ENCODE measurements around the gene DIPK2A. TPM values are rescaled to one million over a fixed set of nuclear protein-coding genes. Genes with fewer than 3 reads are reported as not detected.

DIPK2A gene
- total and polyA plus RNA-seq, 2 experiments from 2014 or later, result 46.1 to 90.8 TPM

- no peaks in the 10 kb centered on the region for H3K4me1 ChIP-seq (ENCODE audit: insufficient read depth)
- H2AFZ ChIP-seq, result no peak overlapping the region
- no peak overlapping the region for H3K4me2 ChIP-seq
- H3K27me3 ChIP-seq, result no peaks in the 10 kb centered on the region
- no peaks in the 10 kb centered on the region for H3K36me3 ChIP-seq (replicated peaks; ENCODE audit: insufficient read depth, low read depth)
- H3K79me2 ChIP-seq, result no peaks in the 10 kb centered on the region
- TF ChIP-seq EZH2phosphoT487 (IDR thresholded peaks at IDR 0.05; ENCODE audit: low read depth, severe bottlenecking, unreplicated experiment), result no peak
- no peak for TF ChIP-seq CTCF (IDR thresholded peaks at IDR 0.05; ENCODE audit: poor library complexity)
- no peak for TF ChIP-seq EZH2 (IDR thresholded peaks at IDR 0.05; ENCODE audit: borderline replicate concordance)
- H4K20me1 ChIP-seq (ENCODE audit: insufficient read depth, poor library complexity, severe bottlenecking), result no peaks in the 10 kb centered on the region
- no peaks in the 10 kb centered on the region for H3K9me2 ChIP-seq (replicated peaks; ENCODE audit: insufficient read depth)
- no peak for DNase-seq (ENCODE audit: low spot score)
- no peak overlapping the region for H3K27ac ChIP-seq
- H3K4me3 ChIP-seq, result no peak overlapping the region
- H3K9me3 ChIP-seq (ENCODE audit: low read depth), result no peaks in the 10 kb centered on the region
Observed at GRCh38 chr3:143955113-143955512, 16.5 kb upstream of the DIPK2A start.

DNA sequence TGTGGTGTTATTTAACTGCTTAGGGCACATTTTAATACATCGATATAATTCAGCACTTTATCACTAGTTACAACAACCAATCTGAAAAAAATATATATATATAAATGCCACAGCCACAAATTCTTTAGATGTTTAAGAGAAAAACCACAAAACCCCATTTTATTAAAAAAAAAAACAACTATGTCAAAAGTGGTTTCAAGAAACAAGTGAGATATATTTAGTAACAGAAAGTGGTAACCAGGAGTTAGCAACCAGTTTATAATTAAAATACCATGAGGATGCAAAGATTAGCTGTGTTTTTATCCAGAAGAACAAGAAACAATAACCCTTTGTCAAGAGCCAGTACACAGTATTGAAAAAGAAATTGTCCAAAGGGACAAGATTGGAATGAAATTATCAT is 14.8 kb upstream of the DIPK2A start:
- no peak overlapping the region for H2AFZ ChIP-seq
- no peaks in the 10 kb centered on the region for H3K4me1 ChIP-seq (ENCODE audit: insufficient read depth)
- H3K9me2 ChIP-seq (replicated peaks; ENCODE audit: insufficient read depth), result no peaks in the 10 kb centered on the region
- no peak for DNase-seq (ENCODE audit: low spot score)
- H3K4me2 ChIP-seq, result no peak overlapping the region
- 94% methylated on average over 1 of the region's 1 CpG for WGBS (ENCODE audit: low lambda C conversion rate, missing lambda C conversion rate)
- TF ChIP-seq EZH2phosphoT487 (IDR thresholded peaks at IDR 0.05; ENCODE audit: low read depth, severe bottlenecking, unreplicated experiment), result no peak
- no peak for TF ChIP-seq CTCF (IDR thresholded peaks at IDR 0.05; ENCODE audit: poor library complexity)
- TF ChIP-seq EZH2 (IDR thresholded peaks at IDR 0.05; ENCODE audit: borderline replicate concordance), result no peak
- H3K27me3 ChIP-seq, result no peaks in the 10 kb centered on the region
- no peak overlapping the region for H3K4me3 ChIP-seq
- H3K27ac ChIP-seq, result no peak overlapping the region
- H3K9me3 ChIP-seq (ENCODE audit: low read depth), result no peaks in the 10 kb centered on the region
- no peaks in the 10 kb centered on the region for H3K79me2 ChIP-seq
- H3K36me3 ChIP-seq (replicated peaks; ENCODE audit: insufficient read depth, low read depth), result no peaks in the 10 kb centered on the region
- no peaks in the 10 kb centered on the region for H4K20me1 ChIP-seq (ENCODE audit: insufficient read depth, poor library complexity, severe bottlenecking)

- no peak for DNase-seq (ENCODE audit: low spot score)
- Histone ChIP-seq H2AFZ (no peak overlapping the region), H3K4me3 (no peak overlapping the region), H3K9me3 (ENCODE audit: low read depth) (no peaks in the 10 kb centered on the region), H3K4me2 (no peak overlapping the region), H3K4me1 (ENCODE audit: insufficient read depth) (no peaks in the 10 kb centered on the region), H3K9me2 (replicated peaks; ENCODE audit: insufficient read depth) (no peaks in the 10 kb centered on the region), H3K27me3 (no peaks in the 10 kb centered on the region), H3K36me3 (replicated peaks; ENCODE audit: insufficient read depth, low read depth) (no peaks in the 10 kb centered on the region), H3K79me2 (no peaks in the 10 kb centered on the region), H3K27ac (no peak overlapping the region), H4K20me1 (ENCODE audit: insufficient read depth, poor library complexity, severe bottlenecking) (no peaks in the 10 kb centered on the region)
- TF ChIP-seq EZH2 (IDR thresholded peaks at IDR 0.05; ENCODE audit: borderline replicate concordance) (no peak), EZH2phosphoT487 (IDR thresholded peaks at IDR 0.05; ENCODE audit: low read depth, severe bottlenecking, unreplicated experiment) (no peak), CTCF (IDR thresholded peaks at IDR 0.05; ENCODE audit: poor library complexity) (no peak)
Observed at GRCh38 chr3:143957453-143957852, 14.2 kb upstream of the DIPK2A start.

GRCh38 chr3:143958966-143959365 is 12.7 kb upstream of the DIPK2A start:
- H3K9me3 ChIP-seq (ENCODE audit: low read depth), result no peaks in the 10 kb centered on the region
- H3K27ac ChIP-seq, result no peak overlapping the region
- no peaks in the 10 kb centered on the region for H3K36me3 ChIP-seq (replicated peaks; ENCODE audit: insufficient read depth, low read depth)
- TF ChIP-seq EZH2phosphoT487 (IDR thresholded peaks at IDR 0.05; ENCODE audit: low read depth, severe bottlenecking, unreplicated experiment) (no peak), CTCF (IDR thresholded peaks at IDR 0.05; ENCODE audit: poor library complexity) (no peak), EZH2 (IDR thresholded peaks at IDR 0.05; ENCODE audit: borderline replicate concordance) (no peak)
- H2AFZ ChIP-seq, result no peak overlapping the region
- DNase-seq (ENCODE audit: low spot score), result no peak
- no peak overlapping the region for H3K4me3 ChIP-seq
- H4K20me1 ChIP-seq (ENCODE audit: insufficient read depth, poor library complexity, severe bottlenecking), result no peaks in the 10 kb centered on the region
- no peak overlapping the region for H3K4me2 ChIP-seq
- no peaks in the 10 kb centered on the region for H3K79me2 ChIP-seq
- H3K27me3 ChIP-seq, result no peaks in the 10 kb centered on the region
- no peaks in the 10 kb centered on the region for H3K4me1 ChIP-seq (ENCODE audit: insufficient read depth)
- no peaks in the 10 kb centered on the region for H3K9me2 ChIP-seq (replicated peaks; ENCODE audit: insufficient read depth)

All from hepatocyte (in vitro differentiated cells).